ENCODE results near the gene C19orf73. TPM values are rescaled to one million over a fixed set of nuclear protein-coding genes. Genes with fewer than 3 reads are reported as not detected.

The C19orf73 gene
- total and polyA plus RNA-seq, 9 of the 15 experiments (the other 6 are each of a cell fraction or from before 2014, with no cell fraction given), result 0.08 to 7.4 (median 1.4) TPM

GRCh38 chr19:49157445-49158224, 38.7 kb upstream of the C19orf73 start, which contains the start of gene TRPM4 (continued):
- TF ChIP-seq ZFX (CRISPR knock-in tag; IDR thresholded peaks at IDR 0.05) (peak; percentile 76), TRIM24 (IDR thresholded peaks at IDR 0.05) (peak in 1 of 2 experiments; percentile 49; a peak in 2 of 4 replicates), GMEB1 (CRISPR knock-in tag; IDR thresholded peaks at IDR 0.05) (no peak), MAX (CRISPR knock-in tag; IDR thresholded peaks at IDR 0.05) (peak; percentile 70), HMGXB4 (CRISPR knock-in tag; IDR thresholded peaks at IDR 0.05) (0 out of 2 replicates have a peak, but pooled peaks have one; percentile 23), NEUROD1 (IDR thresholded peaks at IDR 0.05; ENCODE audit: borderline replicate concordance, low read depth, low read length, partially characterized antibody) (peak; percentile 27), FOXK1 (CRISPR knock-in tag; IDR thresholded peaks at IDR 0.05; ENCODE audit: borderline replicate concordance) (no peak), BCL6 (CRISPR knock-in tag; IDR thresholded peaks at IDR 0.05) (no peak), U2AF1 (optimal IDR thresholded peaks at IDR 0.05; ENCODE audit: low read depth, low read length) (no peak)

All from K562 (cell line).